HEK293 (cell line): Measurements from ENCODE around the gene ATG12.

ENCODE experiments used
- CTCF ChIA-PET: fragments of 350-600 bp; formaldehyde crosslinking; extraction: SDS; loops from one replicate; lab custom pipeline; 2021; ENCODE audit warnings: antibody characterized with exemption; lab: Yijun Ruan, JAX
- POLR2A ChIA-PET: fragments of 300-600 bp; formaldehyde crosslinking; extraction: SDS; loops from one replicate; lab custom pipeline; 2020; ENCODE audit warnings: antibody characterized with exemption, inconsistent platforms; lab: Yijun Ruan, JAX
- H3K27ac ChIP-seq: fragments of 200-500 bp; sonication (Bioruptor generic); 2 replicates; pipeline ENCODE4 v1.5.1; 2014; ENCODE audit warnings: low read depth, low read length, control low read depth, inconsistent platforms; ENCODE audit errors: extremely low read depth
- H3K36me3 ChIP-seq, 2 experiments: fragments of 200-500 bp in 1 of 2; sonication (Bioruptor generic) in 1 of 2; 1 replicate in 1 of 2; 2 replicates in 1 of 2; pipeline ENCODE4 v1.5.1; 2014 to 2017; ENCODE audit warnings: inconsistent platforms in 2 of 2, low read length in 2 of 2; ENCODE audit not compliant: control insufficient read depth in 2 of 2, insufficient read depth in 1 of 2
- H3K4me1 ChIP-seq: fragments of 200-500 bp; sonication (Bioruptor generic); 2 replicates; pipeline ENCODE4 v1.5.1; 2014; ENCODE audit warnings: mild to moderate bottlenecking, low read length, inconsistent platforms; ENCODE audit not compliant: control insufficient read depth, insufficient read depth
- H3K4me3 ChIP-seq: 2 replicates; pipeline ENCODE4 v1.5.1; 2011; ENCODE audit warnings: low read depth, mild to moderate bottlenecking, control low read depth, low read length, moderate library complexity
- H3K9me3 ChIP-seq: fragments of 200-500 bp; sonication (Bioruptor generic); 2 replicates; pipeline ENCODE4 v1.5.1; 2014; ENCODE audit warnings: low read depth, low read length, inconsistent platforms; ENCODE audit not compliant: control insufficient read depth, insufficient read depth
- ATF2 ChIP-seq: fragments of 450-650 bp; formaldehyde crosslinking; IDR thresholded peaks from 2 replicates; pipeline ENCODE4 v1.5.1; 2016; ENCODE audit warnings: missing biosample characterization, missing genetic modification characterization, low read depth
- OVOL3 ChIP-seq: fragments of 450-650 bp; formaldehyde crosslinking; IDR thresholded peaks from 2 replicates; pipeline ENCODE4 v1.5.1; 2016; ENCODE audit warnings: missing biosample characterization, missing genetic modification characterization
- ZBTB17 ChIP-seq: fragments of 450-650 bp; formaldehyde crosslinking; IDR thresholded peaks from 2 replicates; pipeline ENCODE4 v1.5.1; 2016; ENCODE audit warnings: missing biosample characterization, missing genetic modification characterization
- ZBTB21 ChIP-seq: fragments of 450-650 bp; formaldehyde crosslinking; IDR thresholded peaks from 2 replicates; pipeline ENCODE4 v1.5.1; 2017; ENCODE audit warnings: missing biosample characterization, missing genetic modification characterization
- ZIC2 ChIP-seq: fragments of 450-650 bp; formaldehyde crosslinking; IDR thresholded peaks from 2 replicates; pipeline ENCODE4 v1.5.1; 2016; ENCODE audit warnings: missing biosample characterization, missing genetic modification characterization
- ZNF133 ChIP-seq: fragments of 450-650 bp; formaldehyde crosslinking; IDR thresholded peaks from 2 replicates; pipeline ENCODE4 v1.5.1; 2016; ENCODE audit warnings: missing biosample characterization, missing genetic modification characterization
- ZNF19 ChIP-seq: fragments of 450-650 bp; formaldehyde crosslinking; IDR thresholded peaks from 2 replicates; pipeline ENCODE4; 2016; ENCODE audit warnings: missing biosample characterization, missing genetic modification characterization, low read depth
- ZNF335 ChIP-seq: fragments of 450-650 bp; formaldehyde crosslinking; conservative IDR thresholded peaks from 2 replicates; pipeline ENCODE4 v1.5.1; 2016; ENCODE audit warnings: missing biosample characterization, missing genetic modification characterization
- ZNF394 ChIP-seq: fragments of 450-650 bp; formaldehyde crosslinking; IDR thresholded peaks from 2 replicates; pipeline ENCODE4 v1.5.1; 2016; ENCODE audit warnings: missing biosample characterization, missing genetic modification characterization, mild to moderate bottlenecking, moderate library complexity, borderline replicate concordance
- ZNF48 ChIP-seq: fragments of 450-650 bp; formaldehyde crosslinking; IDR thresholded peaks from 2 replicates; pipeline ENCODE4 v1.5.1; 2016; ENCODE audit warnings: missing biosample characterization, missing genetic modification characterization
- ZNF571 ChIP-seq: fragments of 450-650 bp; formaldehyde crosslinking; IDR thresholded peaks from 2 replicates; pipeline ENCODE4 v1.5.0; 2017; ENCODE audit warnings: missing biosample characterization, missing genetic modification characterization
- ZNF585B ChIP-seq: fragments of 450-650 bp; formaldehyde crosslinking; IDR thresholded peaks from 2 replicates; pipeline ENCODE4 v1.5.1; 2016; ENCODE audit warnings: missing biosample characterization, missing genetic modification characterization
- ZNF600 ChIP-seq: fragments of 450-650 bp; formaldehyde crosslinking; IDR thresholded peaks from 2 replicates; pipeline ENCODE4 v1.5.1; 2016; ENCODE audit warnings: missing biosample characterization, missing genetic modification characterization
- ZNF660 ChIP-seq: fragments of 450-650 bp; IDR thresholded peaks from 2 replicates; pipeline ENCODE4 v1.5.1; 2018; ENCODE audit warnings: missing biosample characterization, mild to moderate bottlenecking, missing genetic modification characterization
- ZNF843 ChIP-seq: fragments of 450-650 bp; formaldehyde crosslinking; IDR thresholded peaks from 2 replicates; pipeline ENCODE4 v1.5.1; 2016; ENCODE audit warnings: missing biosample characterization, missing genetic modification characterization
- TF ChIP-seq, protein P1 (sequence below): fragments of 450-650 bp; formaldehyde crosslinking; conservative IDR thresholded peaks from 2 replicates; pipeline ENCODE4 v1.5.1; 2016; ENCODE audit warnings: low read depth, missing biosample characterization, missing genetic modification characterization
- TF ChIP-seq, protein P2 (sequence below): fragments of 450-650 bp; formaldehyde crosslinking; IDR thresholded peaks from 2 replicates; pipeline ENCODE4 v1.5.1; 2016; ENCODE audit warnings: missing biosample characterization, missing genetic modification characterization
- TF ChIP-seq, protein P3 (sequence below): fragments of 450-650 bp; formaldehyde crosslinking; IDR thresholded peaks from 2 replicates; pipeline ENCODE4 v1.5.1; 2016; ENCODE audit warnings: missing biosample characterization, missing genetic modification characterization, borderline replicate concordance

The ATG12 gene

GRCh38 chr5:115849258-115849798, 8.0 kb upstream of the ATG12 start (continued):
- TF ChIP-seq ZNF600, result peak; percentile 81
- peak; percentile 89 for TF ChIP-seq ZBTB21 (tag by site-specific recombination)
- no peak for TF ChIP-seq ZNF19 (tag by site-specific recombination)
- peak; percentile 55; the same call in 1 of the 2 replicates for TF ChIP-seq ZIC2 (tag by site-specific recombination)
- TF ChIP-seq ATF2 (tag by site-specific recombination), result peak; percentile 90
- TF ChIP-seq, all 188 proteins: peak for 15

GRCh38 chr5:115847290-115847689, 5.9 kb upstream of the ATG12 start:
- H3K36me3 ChIP-seq, result no peaks in the 10 kb centered on the region
- POLR2A ChIA-PET, result no interaction called here
- no peak overlapping the region for H3K27ac ChIP-seq
- TF ChIP-seq ZBTB21 (tag by site-specific recombination) (no peak), ZNF48 (tag by site-specific recombination) (no peak), ZNF585B (no peak)
- no peak overlapping the region for H3K4me3 ChIP-seq
- CTCF ChIA-PET, result interaction anchor here (1.0 kb wide), 1 partner anchor 18 kb away, joined by 3 read pairs; no protein-coding TSS in a partner anchor
- no peaks in the 10 kb centered on the region for H3K9me3 ChIP-seq
- peaks cover 38% of the 10 kb centered on the region for H3K4me1 ChIP-seq

DNA sequence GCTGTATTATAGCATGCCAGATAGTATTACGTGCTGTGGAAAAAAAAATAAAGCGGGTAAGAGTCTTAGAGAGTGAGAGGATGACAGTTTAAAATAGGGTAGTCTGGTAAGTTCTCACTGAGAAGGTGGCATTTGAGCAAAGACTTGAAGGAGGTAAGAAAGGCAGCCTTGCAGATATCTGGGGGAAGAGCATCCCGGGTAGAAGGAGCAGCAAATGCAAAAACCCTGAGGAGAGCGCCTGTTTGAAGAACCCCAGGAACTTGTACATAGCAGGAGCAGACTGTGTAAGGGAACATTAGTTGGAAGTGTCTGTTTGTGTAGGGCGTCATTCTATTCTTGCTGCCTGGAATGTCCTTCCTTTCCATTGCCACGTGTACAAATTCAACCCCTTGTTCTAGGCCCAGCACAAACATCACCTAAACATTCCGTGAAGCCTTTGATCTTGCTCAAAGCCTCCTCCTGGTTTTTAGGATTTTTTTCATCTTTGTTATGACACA, 3.0 kb upstream of the ATG12 start:
- CTCF ChIA-PET, result no interaction called here
- peaks cover 30% of the 10 kb centered on the region; the same call in 1 of the 2 replicates for H3K4me1 ChIP-seq
- no peak overlapping the region for H3K4me3 ChIP-seq
- no peak overlapping the region; the same call in 1 of the 2 replicates for H3K27ac ChIP-seq
- POLR2A ChIA-PET, result interaction anchor here (1.3 kb wide), 1 partner anchor 28 kb away, joined by 3 read pairs; no protein-coding TSS in a partner anchor
- no peaks in the 10 kb centered on the region for H3K36me3 ChIP-seq
- no peaks in the 10 kb centered on the region for H3K9me3 ChIP-seq
- TF ChIP-seq ZNF133, result no peak
- TF ChIP-seq, protein P1, sequence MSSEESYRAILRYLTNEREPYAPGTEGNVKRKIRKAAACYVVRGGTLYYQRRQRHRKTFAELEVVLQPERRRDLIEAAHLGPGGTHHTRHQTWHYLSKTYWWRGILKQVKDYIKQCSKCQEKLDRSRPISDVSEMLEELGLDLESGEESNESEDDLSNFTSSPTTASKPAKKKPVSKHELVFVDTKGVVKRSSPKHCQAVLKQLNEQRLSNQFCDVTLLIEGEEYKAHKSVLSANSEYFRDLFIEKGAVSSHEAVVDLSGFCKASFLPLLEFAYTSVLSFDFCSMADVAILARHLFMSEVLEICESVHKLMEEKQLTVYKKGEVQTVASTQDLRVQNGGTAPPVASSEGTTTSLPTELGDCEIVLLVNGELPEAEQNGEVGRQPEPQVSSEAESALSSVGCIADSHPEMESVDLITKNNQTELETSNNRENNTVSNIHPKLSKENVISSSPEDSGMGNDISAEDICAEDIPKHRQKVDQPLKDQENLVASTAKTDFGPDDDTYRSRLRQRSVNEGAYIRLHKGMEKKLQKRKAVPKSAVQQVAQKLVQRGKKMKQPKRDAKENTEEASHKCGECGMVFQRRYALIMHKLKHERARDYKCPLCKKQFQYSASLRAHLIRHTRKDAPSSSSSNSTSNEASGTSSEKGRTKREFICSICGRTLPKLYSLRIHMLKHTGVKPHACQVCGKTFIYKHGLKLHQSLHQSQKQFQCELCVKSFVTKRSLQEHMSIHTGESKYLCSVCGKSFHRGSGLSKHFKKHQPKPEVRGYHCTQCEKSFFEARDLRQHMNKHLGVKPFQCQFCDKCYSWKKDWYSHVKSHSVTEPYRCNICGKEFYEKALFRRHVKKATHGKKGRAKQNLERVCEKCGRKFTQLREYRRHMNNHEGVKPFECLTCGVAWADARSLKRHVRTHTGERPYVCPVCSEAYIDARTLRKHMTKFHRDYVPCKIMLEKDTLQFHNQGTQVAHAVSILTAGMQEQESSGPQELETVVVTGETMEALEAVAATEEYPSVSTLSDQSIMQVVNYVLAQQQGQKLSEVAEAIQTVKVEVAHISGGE (tag by site-specific recombination), result no peak
- TF ChIP-seq, protein P2, sequence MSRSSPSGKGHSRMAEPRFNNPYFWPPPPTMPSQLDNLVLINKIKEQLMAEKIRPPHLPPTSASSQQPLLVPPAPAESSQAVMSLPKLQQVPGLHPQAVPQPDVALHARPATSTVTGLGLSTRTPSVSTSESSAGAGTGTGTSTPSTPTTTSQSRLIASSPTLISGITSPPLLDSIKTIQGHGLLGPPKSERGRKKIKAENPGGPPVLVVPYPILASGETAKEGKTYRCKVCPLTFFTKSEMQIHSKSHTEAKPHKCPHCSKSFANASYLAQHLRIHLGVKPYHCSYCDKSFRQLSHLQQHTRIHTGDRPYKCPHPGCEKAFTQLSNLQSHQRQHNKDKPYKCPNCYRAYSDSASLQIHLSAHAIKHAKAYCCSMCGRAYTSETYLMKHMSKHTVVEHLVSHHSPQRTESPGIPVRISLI (tag by site-specific recombination), result peak; percentile 84; the same call in 1 of the 2 replicates
- TF ChIP-seq ZBTB17 (tag by site-specific recombination), result peak; percentile 81
- no peak for TF ChIP-seq OVOL3 (tag by site-specific recombination)
- TF ChIP-seq, protein P3, sequence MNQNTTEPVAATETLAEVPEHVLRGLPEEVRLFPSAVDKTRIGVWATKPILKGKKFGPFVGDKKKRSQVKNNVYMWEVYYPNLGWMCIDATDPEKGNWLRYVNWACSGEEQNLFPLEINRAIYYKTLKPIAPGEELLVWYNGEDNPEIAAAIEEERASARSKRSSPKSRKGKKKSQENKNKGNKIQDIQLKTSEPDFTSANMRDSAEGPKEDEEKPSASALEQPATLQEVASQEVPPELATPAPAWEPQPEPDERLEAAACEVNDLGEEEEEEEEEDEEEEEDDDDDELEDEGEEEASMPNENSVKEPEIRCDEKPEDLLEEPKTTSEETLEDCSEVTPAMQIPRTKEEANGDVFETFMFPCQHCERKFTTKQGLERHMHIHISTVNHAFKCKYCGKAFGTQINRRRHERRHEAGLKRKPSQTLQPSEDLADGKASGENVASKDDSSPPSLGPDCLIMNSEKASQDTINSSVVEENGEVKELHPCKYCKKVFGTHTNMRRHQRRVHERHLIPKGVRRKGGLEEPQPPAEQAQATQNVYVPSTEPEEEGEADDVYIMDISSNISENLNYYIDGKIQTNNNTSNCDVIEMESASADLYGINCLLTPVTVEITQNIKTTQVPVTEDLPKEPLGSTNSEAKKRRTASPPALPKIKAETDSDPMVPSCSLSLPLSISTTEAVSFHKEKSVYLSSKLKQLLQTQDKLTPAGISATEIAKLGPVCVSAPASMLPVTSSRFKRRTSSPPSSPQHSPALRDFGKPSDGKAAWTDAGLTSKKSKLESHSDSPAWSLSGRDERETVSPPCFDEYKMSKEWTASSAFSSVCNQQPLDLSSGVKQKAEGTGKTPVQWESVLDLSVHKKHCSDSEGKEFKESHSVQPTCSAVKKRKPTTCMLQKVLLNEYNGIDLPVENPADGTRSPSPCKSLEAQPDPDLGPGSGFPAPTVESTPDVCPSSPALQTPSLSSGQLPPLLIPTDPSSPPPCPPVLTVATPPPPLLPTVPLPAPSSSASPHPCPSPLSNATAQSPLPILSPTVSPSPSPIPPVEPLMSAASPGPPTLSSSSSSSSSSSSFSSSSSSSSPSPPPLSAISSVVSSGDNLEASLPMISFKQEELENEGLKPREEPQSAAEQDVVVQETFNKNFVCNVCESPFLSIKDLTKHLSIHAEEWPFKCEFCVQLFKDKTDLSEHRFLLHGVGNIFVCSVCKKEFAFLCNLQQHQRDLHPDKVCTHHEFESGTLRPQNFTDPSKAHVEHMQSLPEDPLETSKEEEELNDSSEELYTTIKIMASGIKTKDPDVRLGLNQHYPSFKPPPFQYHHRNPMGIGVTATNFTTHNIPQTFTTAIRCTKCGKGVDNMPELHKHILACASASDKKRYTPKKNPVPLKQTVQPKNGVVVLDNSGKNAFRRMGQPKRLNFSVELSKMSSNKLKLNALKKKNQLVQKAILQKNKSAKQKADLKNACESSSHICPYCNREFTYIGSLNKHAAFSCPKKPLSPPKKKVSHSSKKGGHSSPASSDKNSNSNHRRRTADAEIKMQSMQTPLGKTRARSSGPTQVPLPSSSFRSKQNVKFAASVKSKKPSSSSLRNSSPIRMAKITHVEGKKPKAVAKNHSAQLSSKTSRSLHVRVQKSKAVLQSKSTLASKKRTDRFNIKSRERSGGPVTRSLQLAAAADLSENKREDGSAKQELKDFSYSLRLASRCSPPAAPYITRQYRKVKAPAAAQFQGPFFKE (tag by site-specific recombination), result no peak
- no peak for TF ChIP-seq ZNF660 (tag by site-specific recombination)
- peak; percentile 32; the same call in 1 of the 2 replicates for TF ChIP-seq ZNF335 (tag by site-specific recombination)
- TF ChIP-seq ZNF394 (tag by site-specific recombination), result peak; percentile 54; the same call in 1 of the 2 replicates
- peak; percentile 60 for TF ChIP-seq ZNF600
- 0 out of 2 replicates have a peak, but pooled peaks have one; percentile 14 for TF ChIP-seq ZNF843
- no peak for TF ChIP-seq ZNF571 (tag by site-specific recombination)
